Stimulated activated CD4-positive, alpha-beta T cell treated with anti-CD3 and anti-CD28 coated beads, TNF-alpha, amount 100 ng/mL, for 24 hours (primary cell): ENCODE results near the gene ZNF774.
"Not testable (repeated sequence)": the region's sequence is repeated elsewhere in the genome, so short reads cannot be mapped to it uniquely, and the experiment has no call there.

Experiments
- DNase-seq, 3 experiments: peaks; one replicate each; pipeline ENCODE4 v3.0.0-alpha.2; 2020; ENCODE audit warnings: low read depth in 3 of 3

ZNF774 gene

GRCh38 chr15:90345857-90346256 lies 6.2 kb upstream of the ZNF774 start:
- no peak for DNase-seq

- not testable (repeated sequence) for DNase-seq
These were observed 4.5 kb upstream of the ZNF774 start for GRCh38 chr15:90347431-90348065.

- DNase-seq: no peak
These were observed 3.6 kb upstream of the ZNF774 start for GRCh38 chr15:90348456-90348855.

- DNase-seq: no peak
These were observed 3.0 kb upstream of the ZNF774 start for GRCh38 chr15:90349072-90349471.

- DNase-seq: no peak
These were observed 2.3 kb upstream of the ZNF774 start for GRCh38 chr15:90349821-90350220.

- no peak for DNase-seq
These were observed 491 bp upstream of the ZNF774 start for GRCh38 chr15:90351479-90352106.

- DNase-seq: no peak
These were observed 2.9 kb downstream of the ZNF774 start for GRCh38 chr15:90354986-90355385.

- DNase-seq: no peak
These were observed 6.3 kb downstream of the ZNF774 start for GRCh38 chr15:90358124-90359033.

GRCh38 chr15:90360746-90361145 lies 8.7 kb downstream of the ZNF774 start:
- DNase-seq: no peak

GRCh38 chr15:90362936-90363212 lies 10.8 kb downstream of the ZNF774 start:
- DNase-seq: no peak

- no peak for DNase-seq
These were observed 12.2 kb downstream of the ZNF774 start for GRCh38 chr15:90364251-90364650.

GRCh38 chr15:90365414-90366055 lies 13.5 kb downstream of the ZNF774 start:
- DNase-seq: no peak

GRCh38 chr15:90367576-90367975 lies 15.5 kb downstream of the ZNF774 start:
- DNase-seq: no peak

- no peak for DNase-seq
These were observed 23.0 kb downstream of the ZNF774 start for GRCh38 chr15:90375071-90375470.

- DNase-seq: peak in 1 of 3 experiments; percentile 30
These were observed 24.7 kb downstream of the ZNF774 start for GRCh38 chr15:90376789-90377188.

- DNase-seq: no peak
These were observed 27.2 kb downstream of the ZNF774 start for GRCh38 chr15:90379263-90379662.

- DNase-seq: no peak
These were observed 29.4 kb downstream of the ZNF774 start for GRCh38 chr15:90381515-90381914.

- DNase-seq: no peak
These were observed 30.2 kb downstream of the ZNF774 start for GRCh38 chr15:90382320-90382719.

- DNase-seq: no peak
These were observed 34.1 kb downstream of the ZNF774 start for GRCh38 chr15:90386221-90386620.

GRCh38 chr15:90387534-90388461 lies 35.7 kb downstream of the ZNF774 start, which contains the start of gene IQGAP1:
IQGAP1 (plus strand) TSS chr15:90388242; CDS start chr15:90388342, 100 bp downstream.
- DNase-seq: peak; percentile 91 to 99 (median 92)
